ENCODE measurements around the gene CHD5. TPM values are rescaled to one million over a fixed set of nuclear protein-coding genes. Genes with fewer than 3 reads are reported as not detected.

Gene CHD5
- total and polyA plus RNA-seq, 2 of the 13 experiments (the other 11 are each of a cell fraction or from before 2014, with no cell fraction given) = 0.02 to 0.21 TPM

DNA sequence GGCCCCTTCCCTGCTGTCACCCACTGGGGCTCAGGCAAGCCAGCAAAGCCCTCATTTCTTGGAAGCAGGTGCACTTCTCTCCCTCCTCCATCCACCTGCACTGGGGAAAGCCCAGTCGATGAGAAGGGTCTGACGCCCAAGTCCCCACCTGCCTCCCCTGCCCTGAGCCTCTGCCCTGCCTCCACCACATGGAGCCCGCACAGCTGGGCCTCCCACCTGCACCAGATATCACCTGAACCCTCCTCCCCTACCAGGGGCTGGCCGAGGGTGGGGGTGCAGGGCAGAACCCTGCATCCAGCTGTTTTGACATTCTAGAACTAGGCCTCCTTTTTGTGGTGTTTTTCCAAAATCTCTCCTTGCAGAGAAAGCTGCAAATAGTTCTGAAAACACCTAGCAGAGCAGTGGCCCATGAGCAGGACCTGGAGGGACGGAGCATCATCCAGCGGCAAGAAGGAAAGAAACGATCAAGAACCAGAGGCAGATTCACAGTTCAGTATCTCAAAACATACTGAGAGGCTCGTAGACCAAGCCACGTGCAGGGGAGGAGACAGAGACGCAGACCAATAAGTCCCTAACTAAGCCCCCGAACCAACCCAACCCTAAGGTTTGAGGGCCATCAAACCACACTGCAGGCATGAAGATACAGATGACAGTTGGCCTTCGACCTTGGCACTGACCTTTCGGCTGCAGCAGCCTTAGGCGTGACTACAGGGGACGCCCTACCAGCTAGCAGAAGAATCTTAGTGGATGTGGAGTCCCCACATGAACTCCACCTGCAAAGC is 16.7 kb downstream of the CHD5 start:
- ChIA-PET POLR2A (no interaction called here), CTCF (ENCODE audit: low intra/inter-chr PET ratio, low total read pairs) (no interaction called here)
- H3K4me2 ChIP-seq (ENCODE audit: low read depth, low read length) = no peak overlapping the region
- H3K4me3 ChIP-seq (replicated peaks in 1 of 3; ENCODE audit: insufficient read depth in 1 of 3, low read depth in 2 of 3, low read length in 3 of 3) = no peak overlapping the region
- intact Hi-C loops (cut with micrococcal nuclease; ENCODE audit: unreplicated experiment) = no loop called here
- TF ChIP-seq ZNF768 (CRISPR knock-in tag; IDR thresholded peaks at IDR 0.05) = 0 out of 2 replicates have a peak, but pooled peaks have one; percentile 5
- TF ChIP-seq TBP (CRISPR knock-in tag; IDR thresholded peaks at IDR 0.05) = no peak
- no peak for TF ChIP-seq ZMYM3 (CRISPR knock-in tag; IDR thresholded peaks at IDR 0.05)
- TF ChIP-seq TEAD3 (CRISPR knock-in tag; optimal IDR thresholded peaks at IDR 0.05; ENCODE audit: borderline replicate concordance) = no peak
- TF ChIP-seq, protein P1, sequence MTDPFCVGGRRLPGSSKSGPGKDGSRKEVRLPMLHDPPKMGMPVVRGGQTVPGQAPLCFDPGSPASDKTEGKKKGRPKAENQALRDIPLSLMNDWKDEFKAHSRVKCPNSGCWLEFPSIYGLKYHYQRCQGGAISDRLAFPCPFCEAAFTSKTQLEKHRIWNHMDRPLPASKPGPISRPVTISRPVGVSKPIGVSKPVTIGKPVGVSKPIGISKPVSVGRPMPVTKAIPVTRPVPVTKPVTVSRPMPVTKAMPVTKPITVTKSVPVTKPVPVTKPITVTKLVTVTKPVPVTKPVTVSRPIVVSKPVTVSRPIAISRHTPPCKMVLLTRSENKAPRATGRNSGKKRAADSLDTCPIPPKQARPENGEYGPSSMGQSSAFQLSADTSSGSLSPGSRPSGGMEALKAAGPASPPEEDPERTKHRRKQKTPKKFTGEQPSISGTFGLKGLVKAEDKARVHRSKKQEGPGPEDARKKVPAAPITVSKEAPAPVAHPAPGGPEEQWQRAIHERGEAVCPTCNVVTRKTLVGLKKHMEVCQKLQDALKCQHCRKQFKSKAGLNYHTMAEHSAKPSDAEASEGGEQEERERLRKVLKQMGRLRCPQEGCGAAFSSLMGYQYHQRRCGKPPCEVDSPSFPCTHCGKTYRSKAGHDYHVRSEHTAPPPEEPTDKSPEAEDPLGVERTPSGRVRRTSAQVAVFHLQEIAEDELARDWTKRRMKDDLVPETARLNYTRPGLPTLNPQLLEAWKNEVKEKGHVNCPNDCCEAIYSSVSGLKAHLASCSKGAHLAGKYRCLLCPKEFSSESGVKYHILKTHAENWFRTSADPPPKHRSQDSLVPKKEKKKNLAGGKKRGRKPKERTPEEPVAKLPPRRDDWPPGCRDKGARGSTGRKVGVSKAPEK (CRISPR knock-in tag; IDR thresholded peaks at IDR 0.05; ENCODE audit: borderline replicate concordance) = no peak
- no peak for TF ChIP-seq AHR (CRISPR knock-in tag; IDR thresholded peaks at IDR 0.05)
- TF ChIP-seq RFXANK (CRISPR knock-in tag; IDR thresholded peaks at IDR 0.05) = no peak
- no peak for TF ChIP-seq MYNN (CRISPR knock-in tag; IDR thresholded peaks at IDR 0.05; ENCODE audit: low read depth)
- TF ChIP-seq, protein P2, sequence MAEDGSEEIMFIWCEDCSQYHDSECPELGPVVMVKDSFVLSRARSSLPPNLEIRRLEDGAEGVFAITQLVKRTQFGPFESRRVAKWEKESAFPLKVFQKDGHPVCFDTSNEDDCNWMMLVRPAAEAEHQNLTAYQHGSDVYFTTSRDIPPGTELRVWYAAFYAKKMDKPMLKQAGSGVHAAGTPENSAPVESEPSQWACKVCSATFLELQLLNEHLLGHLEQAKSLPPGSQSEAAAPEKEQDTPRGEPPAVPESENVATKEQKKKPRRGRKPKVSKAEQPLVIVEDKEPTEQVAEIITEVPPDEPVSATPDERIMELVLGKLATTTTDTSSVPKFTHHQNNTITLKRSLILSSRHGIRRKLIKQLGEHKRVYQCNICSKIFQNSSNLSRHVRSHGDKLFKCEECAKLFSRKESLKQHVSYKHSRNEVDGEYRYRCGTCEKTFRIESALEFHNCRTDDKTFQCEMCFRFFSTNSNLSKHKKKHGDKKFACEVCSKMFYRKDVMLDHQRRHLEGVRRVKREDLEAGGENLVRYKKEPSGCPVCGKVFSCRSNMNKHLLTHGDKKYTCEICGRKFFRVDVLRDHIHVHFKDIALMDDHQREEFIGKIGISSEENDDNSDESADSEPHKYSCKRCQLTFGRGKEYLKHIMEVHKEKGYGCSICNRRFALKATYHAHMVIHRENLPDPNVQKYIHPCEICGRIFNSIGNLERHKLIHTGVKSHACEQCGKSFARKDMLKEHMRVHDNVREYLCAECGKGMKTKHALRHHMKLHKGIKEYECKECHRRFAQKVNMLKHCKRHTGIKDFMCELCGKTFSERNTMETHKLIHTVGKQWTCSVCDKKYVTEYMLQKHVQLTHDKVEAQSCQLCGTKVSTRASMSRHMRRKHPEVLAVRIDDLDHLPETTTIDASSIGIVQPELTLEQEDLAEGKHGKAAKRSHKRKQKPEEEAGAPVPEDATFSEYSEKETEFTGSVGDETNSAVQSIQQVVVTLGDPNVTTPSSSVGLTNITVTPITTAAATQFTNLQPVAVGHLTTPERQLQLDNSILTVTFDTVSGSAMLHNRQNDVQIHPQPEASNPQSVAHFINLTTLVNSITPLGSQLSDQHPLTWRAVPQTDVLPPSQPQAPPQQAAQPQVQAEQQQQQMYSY (CRISPR knock-in tag; IDR thresholded peaks at IDR 0.05) = no peak
- no peaks in the 10 kb centered on the region for H3K79me2 ChIP-seq (ENCODE audit: insufficient read depth, low read length)
- DNase-seq (ENCODE audit: low spot score) = no peak
- ATAC-seq = no peak
- no peak for FAIRE-seq
- WGBS (ENCODE audit: low lambda C conversion rate) = 29% methylated on average over 6 of the region's 15 CpGs
- H3K9ac ChIP-seq (ENCODE audit: insufficient read depth, low read depth, low read length) = no peak overlapping the region
- H3K27me3 ChIP-seq (ENCODE audit: control insufficient read depth in 1 of 2, insufficient read depth in 2 of 2, low read length in 2 of 2) = peaks cover 22 to 82% of the 10 kb centered on the region in 2 experiments
- peaks cover 13% of the 10 kb centered on the region; the same call in 1 of the 2 replicates for H4K20me1 ChIP-seq (ENCODE audit: insufficient read depth, low read length)
- no TSS peak for BruUV-seq (replicated peaks)
- H3K27ac ChIP-seq (ENCODE audit: extremely low read length, insufficient read depth, low read length) = no peak overlapping the region
- no peaks in the 10 kb centered on the region for H3K36me3 ChIP-seq (replicated peaks in 1 of 2; ENCODE audit: control insufficient read depth in 1 of 2, insufficient read depth in 2 of 2, low read length in 2 of 2)
- in situ Hi-C loops (cut with HindIII; ENCODE audit: extremely low pct_ligation_motif_present, low pct_unique_long_range_greater_than_20kb) = no loop called here
- H3K4me1 ChIP-seq (ENCODE audit: insufficient read depth, low read length) = peaks cover 2% of the 10 kb centered on the region
- H3K9me3 ChIP-seq (ENCODE audit: low read length) = no peaks in the 10 kb centered on the region
- H2AFZ ChIP-seq (ENCODE audit: low read length) = no peak overlapping the region

Measured in HepG2 (cell line).